22Rv1 (cell line): ENCODE measurements around the gene GADD45B.

Source experiments
- H3K27ac ChIP-seq: fragments of 450-650 bp; 2 replicates; pipeline ENCODE4 v1.5.1; 2017
- ZFX ChIP-seq: fragments of 450-650 bp; IDR thresholded peaks from 2 replicates; pipeline ENCODE4 v1.6.1; 2017; ENCODE audit warnings: antibody characterized with exemption, borderline replicate concordance
- TF ChIP-seq, protein P1 (sequence below): fragments of 450-650 bp; IDR thresholded peaks from 2 replicates; pipeline ENCODE4 v1.5.1; 2017; ENCODE audit warnings: mild to moderate bottlenecking

Gene GADD45B

GRCh38 chr19:2436384-2436783, 39.5 kb upstream of the GADD45B start:
- no peak for TF ChIP-seq ZFX
- TF ChIP-seq, protein P1, sequence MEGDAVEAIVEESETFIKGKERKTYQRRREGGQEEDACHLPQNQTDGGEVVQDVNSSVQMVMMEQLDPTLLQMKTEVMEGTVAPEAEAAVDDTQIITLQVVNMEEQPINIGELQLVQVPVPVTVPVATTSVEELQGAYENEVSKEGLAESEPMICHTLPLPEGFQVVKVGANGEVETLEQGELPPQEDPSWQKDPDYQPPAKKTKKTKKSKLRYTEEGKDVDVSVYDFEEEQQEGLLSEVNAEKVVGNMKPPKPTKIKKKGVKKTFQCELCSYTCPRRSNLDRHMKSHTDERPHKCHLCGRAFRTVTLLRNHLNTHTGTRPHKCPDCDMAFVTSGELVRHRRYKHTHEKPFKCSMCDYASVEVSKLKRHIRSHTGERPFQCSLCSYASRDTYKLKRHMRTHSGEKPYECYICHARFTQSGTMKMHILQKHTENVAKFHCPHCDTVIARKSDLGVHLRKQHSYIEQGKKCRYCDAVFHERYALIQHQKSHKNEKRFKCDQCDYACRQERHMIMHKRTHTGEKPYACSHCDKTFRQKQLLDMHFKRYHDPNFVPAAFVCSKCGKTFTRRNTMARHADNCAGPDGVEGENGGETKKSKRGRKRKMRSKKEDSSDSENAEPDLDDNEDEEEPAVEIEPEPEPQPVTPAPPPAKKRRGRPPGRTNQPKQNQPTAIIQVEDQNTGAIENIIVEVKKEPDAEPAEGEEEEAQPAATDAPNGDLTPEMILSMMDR: no peak
- no peak overlapping the region for H3K27ac ChIP-seq

GRCh38 chr19:2436926-2437325, 39.0 kb upstream of the GADD45B start:
- no peak overlapping the region for H3K27ac ChIP-seq
- TF ChIP-seq ZFX: no peak
- TF ChIP-seq, protein P1: no peak

DNA sequence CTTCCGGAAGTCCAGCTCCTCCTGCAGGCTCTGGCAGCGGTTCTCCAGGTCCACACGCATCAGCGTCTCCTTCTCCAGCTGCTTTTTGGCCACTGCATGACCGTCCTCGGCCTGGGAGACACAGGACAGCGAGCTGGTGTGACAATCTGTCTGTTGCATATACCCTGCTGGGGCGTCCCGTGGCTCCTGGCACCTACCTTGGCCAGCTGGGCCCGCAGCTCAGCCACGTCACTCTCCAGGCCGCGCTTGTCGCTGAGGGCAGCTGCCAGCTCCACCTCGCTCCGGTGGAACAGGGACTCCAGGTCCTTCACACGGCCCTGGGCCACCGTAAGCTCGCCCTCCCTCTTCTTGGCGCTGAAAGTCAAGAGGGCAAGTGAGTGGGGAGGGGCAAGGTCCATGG, 37.7 kb upstream of the GADD45B start:
- no peak overlapping the region for H3K27ac ChIP-seq
- TF ChIP-seq ZFX: no peak
- TF ChIP-seq, protein P1: no peak

DNA sequence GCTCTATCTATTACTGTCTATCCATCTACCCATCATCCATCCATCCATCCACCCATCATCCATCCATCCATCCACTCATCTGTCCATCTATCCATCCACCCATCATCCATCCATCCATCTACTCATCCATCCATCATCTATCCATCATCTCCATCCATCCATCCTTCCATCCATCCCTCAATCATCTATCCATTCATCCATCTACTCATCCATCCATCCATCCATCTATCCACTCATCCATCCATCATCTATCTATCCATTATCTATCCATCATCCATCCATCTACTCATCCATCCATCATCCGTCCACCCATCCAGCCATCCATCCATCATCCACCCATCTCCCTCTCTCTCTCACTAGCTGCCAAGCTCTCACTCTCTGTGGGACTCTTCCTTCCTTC, 35.4 kb upstream of the GADD45B start:
- no peak for TF ChIP-seq ZFX
- TF ChIP-seq, protein P1: no peak
- H3K27ac ChIP-seq: no peak overlapping the region

- no peak overlapping the region for H3K27ac ChIP-seq
These were observed 34.7 kb upstream of the GADD45B start for GRCh38 chr19:2441096-2441752.

GRCh38 chr19:2443116-2443784, 32.7 kb upstream of the GADD45B start:
- TF ChIP-seq, protein P1: no peak
- TF ChIP-seq ZFX: no peak
- H3K27ac ChIP-seq: no peak overlapping the region

More at GRCh38 chr19:2441096-2441752, 34.7 kb upstream of the GADD45B start:
- TF ChIP-seq, protein P1: no peak
- TF ChIP-seq ZFX: no peak

GRCh38 chr19:2443785-2444182, 32.1 kb upstream of the GADD45B start:
- H3K27ac ChIP-seq: no peak overlapping the region
- no peak for TF ChIP-seq ZFX
- TF ChIP-seq, protein P1: no peak
